ENCODE data around the gene ZFP91.
"Not testable (repeated sequence)": the region's sequence is repeated elsewhere in the genome, so short reads cannot be mapped to it uniquely, and the experiment has no call there.

ZFP91 gene

GRCh38 chr11:58578635-58579191, at the start of gene ZFP91:
ZFP91 (plus strand) TSS chr11:58579063; CDS start chr11:58579282, 219 bp downstream.
- DNase-seq, result peak; percentile 92

- DNase-seq, result no peak
These were observed 48.6 kb upstream of the ZFP91 start for GRCh38 chr11:58530236-58530635.

- no peak for DNase-seq
These were observed 47.0 kb upstream of the ZFP91 start for GRCh38 chr11:58531865-58532341.

- no peak for DNase-seq
These were observed 32.0 kb upstream of the ZFP91 start for GRCh38 chr11:58546841-58547240.

GRCh38 chr11:58549644-58550043, 29.2 kb upstream of the ZFP91 start:
- DNase-seq, result no peak

- no peak for DNase-seq
These were observed 18.0 kb upstream of the ZFP91 start for GRCh38 chr11:58560842-58561241.

GRCh38 chr11:58561394-58562098, 17.3 kb upstream of the ZFP91 start:
- no peak for DNase-seq

- no peak for DNase-seq
These were observed 16.5 kb upstream of the ZFP91 start for GRCh38 chr11:58562375-58562800.

- no peak for DNase-seq
These were observed 14.6 kb upstream of the ZFP91 start for GRCh38 chr11:58564231-58564630.

GRCh38 chr11:58567889-58568512, 10.9 kb upstream of the ZFP91 start:
- peak; percentile 4 for DNase-seq

GRCh38 chr11:58572906-58573305, 6.0 kb upstream of the ZFP91 start:
- DNase-seq, result not testable (repeated sequence)

- DNase-seq, result no peak
These were observed 5.3 kb upstream of the ZFP91 start for GRCh38 chr11:58573451-58574104.

- no peak for DNase-seq
These were observed 4.0 kb upstream of the ZFP91 start for GRCh38 chr11:58574881-58575280.

- DNase-seq, result no peak
These were observed 3.4 kb upstream of the ZFP91 start, which contains the start of gene LPXN for GRCh38 chr11:58575377-58576020. LPXN (minus strand) TSS chr11:58575856; CDS start chr11:58575772, 84 bp downstream.

- DNase-seq, result peak; percentile 27
These were observed 1.9 kb upstream of the ZFP91 start for GRCh38 chr11:58576887-58577471.

GRCh38 chr11:58577555-58578135, 1.2 kb upstream of the ZFP91 start:
- peak; percentile 79 for DNase-seq

GRCh38 chr11:58578136-58578634, 678 bp upstream of the ZFP91 start:
- DNase-seq, result peak; percentile 99

GRCh38 chr11:58579192-58580129, 598 bp downstream of the ZFP91 start:
- peak; percentile 88 for DNase-seq

GRCh38 chr11:58580311-58580710, 1.4 kb downstream of the ZFP91 start:
- no peak for DNase-seq

GRCh38 chr11:58582437-58582836, 3.6 kb downstream of the ZFP91 start:
- no peak for DNase-seq

- no peak for DNase-seq
These were observed 8.1 kb downstream of the ZFP91 start for GRCh38 chr11:58586998-58587397.
